Hindlimb muscle (tissue), 1 donor: Measurements from ENCODE around the gene AMOTL1. TPM values are rescaled to one million over a fixed set of nuclear protein-coding genes. Genes with fewer than 3 reads are reported as not detected.
"Not testable (repeated sequence)": the region's sequence is repeated elsewhere in the genome, so short reads cannot be mapped to it uniquely, and the experiment has no call there.

ENCODE experiments used
- DNase-seq: peaks from one replicate; pipeline ENCODE4 v3.0.0-alpha.2; 2013
- polyA plus RNA-seq: library from polyadenylated mRNA; unstranded; fragments of 120-200 nt; gene quantifications from one replicate; pipeline ENCODE4 v1.2.1, GENCODE V29; 2013; ENCODE audit not compliant: insufficient read length

AMOTL1 gene
- polyA plus RNA-seq, 1 donor = 50.6 TPM

GRCh38 chr11:94882931-94883330, 114.8 kb downstream of the AMOTL1 start:
- no peak for DNase-seq

GRCh38 chr11:94883878-94884277, 115.7 kb downstream of the AMOTL1 start:
- no peak for DNase-seq

GRCh38 chr11:94884376-94884775, 116.2 kb downstream of the AMOTL1 start:
- no peak for DNase-seq

DNA sequence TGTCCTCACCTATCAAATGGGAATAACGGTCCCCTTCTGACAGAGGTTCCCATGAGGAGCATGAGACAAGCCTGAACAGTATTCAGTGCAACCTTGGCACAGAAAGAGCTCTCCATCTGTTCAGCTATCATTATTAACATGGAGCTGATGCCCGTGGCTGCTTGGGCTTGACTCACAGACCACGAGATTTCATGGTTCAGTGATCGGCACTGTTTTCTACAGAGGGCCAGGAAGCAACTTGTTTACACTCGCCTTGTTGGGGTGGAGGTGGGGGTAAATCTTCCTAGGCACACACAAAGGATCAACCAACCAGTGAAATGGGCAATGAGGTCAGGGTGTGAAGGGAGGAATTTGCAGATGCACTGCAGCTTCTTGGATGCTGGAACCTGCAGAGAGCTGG, 117.0 kb downstream of the AMOTL1 start:
- no peak for DNase-seq

GRCh38 chr11:94885581-94885980, 117.4 kb downstream of the AMOTL1 start:
- no peak for DNase-seq

GRCh38 chr11:94888204-94888603, 120.0 kb downstream of the AMOTL1 start:
- no peak for DNase-seq

DNA sequence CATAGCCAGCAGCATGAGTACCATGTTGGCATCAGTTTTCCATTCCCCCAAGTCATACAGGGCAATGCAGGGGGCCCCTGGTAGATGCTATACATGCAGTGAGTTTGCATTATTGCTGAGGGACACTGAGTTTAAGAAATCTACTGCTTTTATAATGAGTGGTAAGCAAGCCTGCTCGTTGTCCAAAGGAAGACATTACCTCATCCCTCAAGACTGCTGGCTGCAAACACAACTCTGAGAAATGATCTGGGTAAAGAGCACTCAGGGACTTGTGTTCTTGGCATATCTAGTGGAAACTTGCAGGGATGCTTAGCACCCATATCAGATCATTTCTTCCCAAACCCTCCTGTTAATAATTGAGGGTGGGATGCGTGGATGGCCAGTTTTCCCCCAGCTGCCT, 127.3 kb downstream of the AMOTL1 start:
- DNase-seq = no peak

DNA sequence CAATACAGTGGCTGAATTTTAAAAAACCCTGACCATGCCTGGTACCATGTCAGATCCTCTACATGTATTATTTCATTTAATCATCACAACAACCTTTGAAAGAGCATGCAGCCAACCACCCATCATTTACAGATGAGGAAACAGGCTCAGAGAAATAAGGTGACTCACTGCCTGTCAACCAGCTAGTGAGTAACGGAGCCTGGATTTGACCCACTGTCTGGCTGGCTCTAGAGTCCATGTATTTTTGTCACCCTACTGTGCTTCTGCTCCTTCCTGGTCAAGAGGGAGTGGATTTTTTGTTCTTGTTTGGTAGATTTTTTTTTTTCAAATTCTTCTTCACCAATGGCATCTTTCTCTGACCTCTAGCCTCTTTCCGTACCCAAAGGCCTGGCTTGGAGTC, 127.8 kb downstream of the AMOTL1 start:
- no peak for DNase-seq

- peak; percentile 70 for DNase-seq
Measured at GRCh38 chr11:94897330-94897768, 129.2 kb downstream of the AMOTL1 start.

DNA sequence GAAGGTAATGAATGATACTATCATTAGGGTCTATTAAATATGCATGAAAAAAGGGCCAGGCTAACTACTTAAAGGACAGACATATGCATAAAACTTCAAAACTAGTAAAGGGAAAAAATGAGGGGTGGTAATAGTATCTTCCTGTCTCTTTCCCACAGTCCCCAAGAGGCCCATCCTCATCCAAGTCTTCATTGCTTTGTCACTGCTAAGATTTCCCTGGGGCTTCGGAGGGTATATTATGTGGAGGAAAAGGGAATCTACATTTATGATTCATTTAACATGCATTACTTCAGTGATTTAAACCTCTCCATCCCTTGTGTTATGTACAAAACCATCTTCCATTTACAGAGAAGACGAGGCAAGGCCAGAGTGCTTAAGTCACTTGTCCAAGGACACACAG, 139.1 kb downstream of the AMOTL1 start:
- no peak for DNase-seq

- DNase-seq = no peak
Measured at GRCh38 chr11:94909371-94909820, 141.2 kb downstream of the AMOTL1 start.

DNA sequence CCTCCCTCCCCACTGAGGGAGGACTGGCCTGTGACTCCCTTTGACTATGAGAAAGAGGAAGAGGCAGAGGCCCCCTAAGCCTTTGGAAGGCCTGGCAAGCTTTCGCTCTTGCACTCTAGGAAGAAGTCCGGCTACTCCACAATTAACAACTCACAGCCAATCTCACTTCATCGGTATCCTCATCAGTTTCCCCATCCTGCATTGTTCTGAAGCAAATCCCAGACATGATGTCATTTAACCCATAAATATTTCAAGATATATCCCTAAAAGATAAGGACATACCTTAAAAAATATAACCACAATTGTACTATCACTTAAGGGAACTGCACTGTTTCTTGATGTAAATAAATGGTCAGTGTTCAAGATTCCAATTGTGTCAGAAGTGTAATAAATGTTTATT, 142.1 kb downstream of the AMOTL1 start:
- no peak for DNase-seq

- no peak for DNase-seq
Measured at GRCh38 chr11:94910779-94911178, 142.6 kb downstream of the AMOTL1 start.

GRCh38 chr11:94912806-94913205, 144.7 kb downstream of the AMOTL1 start:
- DNase-seq = no peak

- not testable (repeated sequence) for DNase-seq
Measured at GRCh38 chr11:94913718-94914394, 145.7 kb downstream of the AMOTL1 start.

- DNase-seq = no peak
Measured at GRCh38 chr11:94920311-94920710, 152.2 kb downstream of the AMOTL1 start.

DNA sequence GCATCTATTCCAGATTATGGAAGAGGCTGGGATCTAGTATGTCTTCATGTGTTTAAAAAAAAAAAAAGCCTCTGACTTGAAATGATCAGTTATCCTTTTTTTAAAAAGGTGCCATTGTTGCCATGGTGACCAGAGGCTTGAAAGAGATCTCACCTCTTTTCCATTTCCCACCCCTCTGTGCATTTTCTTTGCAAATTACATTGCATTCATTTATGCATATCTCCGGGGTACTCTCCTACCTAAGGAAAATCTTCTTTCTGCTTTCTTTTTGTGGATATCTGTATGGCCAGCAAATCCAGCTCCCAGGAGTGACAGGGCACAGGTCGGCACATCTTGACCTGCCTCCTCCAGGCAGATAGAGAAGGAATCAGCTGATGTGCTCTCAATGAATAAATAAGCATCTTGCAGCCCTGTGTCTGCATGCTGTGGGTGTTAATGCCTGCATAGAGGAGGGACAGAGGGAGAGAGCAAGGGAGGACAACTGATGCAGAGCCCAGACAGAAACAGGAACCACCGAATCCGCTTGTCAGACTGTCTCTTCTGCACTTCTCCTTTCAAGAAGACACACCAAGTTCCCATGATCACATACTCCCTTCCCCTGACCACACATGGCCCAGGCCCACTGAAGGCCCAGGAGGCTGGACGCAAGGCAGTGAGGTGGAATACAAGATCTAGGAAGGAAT, 154.3 kb downstream of the AMOTL1 start:
- no peak for DNase-seq

DNA sequence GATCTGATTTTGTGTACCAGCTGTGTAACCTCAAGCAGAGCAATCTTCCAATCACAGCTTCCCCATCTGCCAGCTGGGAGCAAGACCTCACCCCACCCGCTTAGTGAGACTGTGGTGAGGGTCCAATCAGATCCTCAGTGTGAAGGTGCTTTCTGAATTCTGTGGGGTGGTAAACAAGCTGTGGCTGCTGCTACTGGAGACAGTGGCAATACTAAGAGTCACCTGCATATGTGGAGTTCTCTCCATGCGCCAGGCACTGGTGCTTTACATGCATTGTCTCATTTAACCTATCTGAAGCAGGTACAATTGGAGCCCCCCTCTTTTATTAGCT, 154.8 kb downstream of the AMOTL1 start:
- DNase-seq = no peak

DNA sequence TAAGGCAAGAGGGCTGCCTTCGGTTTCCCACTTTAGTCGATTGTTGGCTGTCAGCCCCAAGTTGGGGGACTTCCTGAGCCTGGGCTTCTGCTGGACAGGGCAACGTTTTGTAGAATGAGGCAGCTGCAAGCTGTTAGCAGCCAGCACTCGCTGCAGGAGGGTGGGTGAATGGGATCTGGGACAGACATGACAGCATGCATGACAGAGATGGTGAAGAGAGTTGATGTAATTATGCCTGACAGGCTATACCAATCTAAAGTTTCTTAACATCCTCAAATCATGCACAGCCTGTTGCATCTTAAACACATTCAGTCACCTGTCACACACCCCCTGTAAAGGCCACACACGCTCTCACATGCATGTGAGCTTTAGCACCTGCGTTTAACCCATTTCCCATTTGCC, 156.0 kb downstream of the AMOTL1 start:
- DNase-seq = no peak

- no peak for DNase-seq
Measured at GRCh38 chr11:94924612-94925011, 156.5 kb downstream of the AMOTL1 start.

GRCh38 chr11:94925422-94926270, 157.5 kb downstream of the AMOTL1 start:
- DNase-seq = no peak

- no peak for DNase-seq
Measured at GRCh38 chr11:94926271-94926625, 158.1 kb downstream of the AMOTL1 start.
